GM12875 (cell line): ENCODE data around the gene ACAP3.

Experiments used
- H3K4me3 ChIP-seq: one replicate; pipeline ENCODE4 v1.5.1; 2011; ENCODE audit warnings: low read depth, low read length, control low read depth
- CTCF ChIP-seq: IDR thresholded peaks from 2 replicates; pipeline ENCODE4 v1.5.1; 2011; ENCODE audit warnings: low read depth, mild to moderate bottlenecking, control low read depth, inconsistent platforms, low read length, moderate library complexity, borderline replicate concordance; ENCODE audit not compliant: insufficient read depth

Gene ACAP3

DNA sequence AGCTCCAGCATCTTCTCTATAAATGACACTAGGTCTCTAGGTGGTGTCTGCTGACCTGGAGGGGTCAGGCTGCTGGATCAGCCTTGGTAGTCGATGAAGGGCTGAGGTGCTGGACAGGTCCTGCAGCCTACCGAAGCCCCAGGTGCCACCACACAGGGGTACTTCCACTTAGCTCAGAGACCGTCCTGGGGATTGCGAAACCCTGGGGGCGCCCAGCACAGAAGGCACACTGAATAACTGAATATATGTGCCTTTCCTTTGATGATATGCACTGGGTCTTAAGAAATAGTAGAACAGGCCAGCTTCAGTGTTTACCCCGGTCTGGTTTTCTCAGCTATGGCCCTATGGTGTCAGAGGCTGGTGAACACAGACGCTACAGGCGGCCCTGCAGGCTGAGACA lies 45.0 kb downstream of the ACAP3 start:
- TF ChIP-seq CTCF, result no peak

DNA sequence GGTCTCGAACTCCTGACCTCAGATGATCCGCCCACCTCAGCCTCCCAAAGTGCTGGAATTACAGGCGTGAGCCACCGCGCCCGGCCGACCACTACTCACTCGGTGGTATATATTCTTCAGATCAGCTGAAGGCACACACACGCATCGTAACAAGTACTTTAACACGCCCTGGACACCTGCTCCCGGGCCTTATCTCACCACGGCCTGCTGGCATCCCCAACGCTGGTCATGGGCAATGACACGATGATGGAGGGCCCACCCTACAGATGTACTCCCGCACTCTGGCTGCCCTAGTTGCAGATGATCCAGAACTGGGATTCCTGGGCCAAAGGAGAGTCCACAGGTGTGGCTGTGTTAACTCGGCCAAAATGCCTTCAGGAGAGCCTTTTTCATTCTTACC lies 45.7 kb downstream of the ACAP3 start:
- no peak for TF ChIP-seq CTCF
- no peak overlapping the region for H3K4me3 ChIP-seq

More for the DNA sequence above, 45.0 kb downstream of the ACAP3 start:
- H3K4me3 ChIP-seq, result no peak overlapping the region

- TF ChIP-seq CTCF, result no peak
- no peak overlapping the region for H3K4me3 ChIP-seq
These were observed 46.7 kb downstream of the ACAP3 start for GRCh38 chr1:1260843-1261560.

DNA sequence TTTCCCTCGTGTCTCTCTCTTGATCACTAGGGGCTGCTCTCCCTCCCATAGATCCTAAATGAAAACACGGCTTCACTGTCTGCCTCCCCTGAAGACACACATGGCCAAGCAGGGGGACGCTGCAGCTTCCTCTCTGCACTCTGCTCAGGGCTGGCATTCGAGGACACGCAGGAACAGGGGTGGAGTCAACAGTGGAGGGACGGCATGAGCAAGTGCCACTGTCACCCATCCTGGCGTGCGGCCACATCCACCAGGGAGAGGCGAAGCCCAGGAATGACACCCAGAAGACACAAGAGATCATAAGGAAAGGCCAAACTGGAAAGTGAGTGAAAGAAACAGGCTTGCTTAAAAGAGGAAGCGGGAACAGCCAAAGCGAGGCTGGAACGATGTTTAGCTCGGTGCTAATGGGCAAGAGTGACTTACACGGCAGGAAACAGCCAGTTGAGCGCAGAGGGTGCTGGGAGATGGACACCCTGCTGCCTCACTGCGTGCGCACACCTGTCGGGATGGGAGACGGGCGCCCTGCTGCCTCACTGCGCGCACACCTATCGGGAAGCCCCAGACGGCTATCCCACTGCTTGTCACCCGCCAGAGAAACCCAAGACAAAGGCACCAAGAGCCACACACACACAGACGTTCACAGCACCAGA lies 47.7 kb downstream of the ACAP3 start:
- no peak for TF ChIP-seq CTCF
- H3K4me3 ChIP-seq, result no peak overlapping the region

DNA sequence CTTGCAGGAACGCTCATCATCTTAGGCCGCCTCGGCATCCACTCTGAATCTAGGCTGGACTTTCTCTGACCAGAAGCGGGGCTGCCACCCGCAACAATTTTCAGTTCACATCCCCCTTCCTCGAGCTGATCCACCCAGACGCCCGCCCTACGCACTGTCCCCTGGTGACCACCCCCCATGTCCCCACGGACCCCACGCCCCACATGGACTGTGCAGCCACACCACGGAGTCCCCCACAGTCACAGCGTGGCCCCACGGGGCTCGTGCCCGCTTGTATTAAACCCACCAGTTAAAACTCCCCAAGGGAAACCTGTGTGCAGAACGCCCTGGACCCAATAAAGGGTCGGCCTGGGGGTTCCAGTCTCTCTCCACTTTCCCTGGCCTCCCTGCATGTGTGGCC lies 48.2 kb downstream of the ACAP3 start:
- no peak overlapping the region for H3K4me3 ChIP-seq
- no peak for TF ChIP-seq CTCF

DNA sequence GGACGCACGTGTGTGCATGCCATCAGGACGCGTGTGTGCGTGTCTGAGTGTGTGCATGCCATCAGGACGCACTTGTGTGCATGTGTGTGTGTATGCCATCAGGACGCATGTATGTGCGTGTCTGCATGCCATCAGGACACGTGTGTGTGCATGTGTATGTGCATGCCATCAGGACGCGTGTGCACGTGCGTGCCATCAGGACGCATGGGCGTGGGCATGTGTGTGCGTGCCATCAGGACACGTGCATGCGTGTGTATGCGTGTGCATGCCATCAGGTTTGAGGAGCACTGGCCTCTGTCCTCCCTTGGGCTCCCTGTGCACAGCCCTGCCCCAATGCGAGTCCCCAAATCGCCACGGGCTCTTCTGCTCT lies 48.6 kb downstream of the ACAP3 start:
- H3K4me3 ChIP-seq, result no peak overlapping the region
- TF ChIP-seq CTCF, result no peak
